H1 (cell line): ENCODE data around the gene GNB5. TPM values are rescaled to one million over a fixed set of nuclear protein-coding genes. Genes with fewer than 3 reads are reported as not detected.

Experiments
- EGR1 ChIP-seq: IDR thresholded peaks from 2 replicates; pipeline ENCODE4 v1.6.1; 2011; ENCODE audit warnings: low read depth, low read length, borderline replicate concordance
- HDAC2 ChIP-seq, 2 experiments: fragments of 300-600 bp in 1 of 2; sonication (generic) in 1 of 2; IDR thresholded peaks; 2 replicates each; pipeline ENCODE4 v1.6.1; 2011 to 2012; ENCODE audit warnings: low read depth in 2 of 2, low read length in 2 of 2, mild to moderate bottlenecking in 2 of 2, moderate library complexity in 2 of 2, borderline replicate concordance in 1 of 2, inconsistent platforms in 1 of 2
- NRF1 ChIP-seq: IDR thresholded peaks from 2 replicates; pipeline ENCODE4 v1.6.1; 2011; ENCODE audit warnings: mild to moderate bottlenecking, low read depth, low read length, improper control_type of control experiment
- SP1 ChIP-seq: IDR thresholded peaks from 2 replicates; pipeline ENCODE4 v1.6.1; 2011; ENCODE audit warnings: low read depth, low read length
- ZNF274 ChIP-seq: IDR thresholded peaks from 2 replicates; pipeline ENCODE4 v1.7.0; 2012; ENCODE audit warnings: low read length, borderline replicate concordance; ENCODE audit errors: extremely low read depth
- polyA plus RNA-seq, 7 experiments: library from polyadenylated mRNA; depleted of rRNA in 3 of 7; stranded (reverse) in 5 of 7; unstranded in 2 of 7; fragments of >200 nt in 5 of 7; fragments of 200-250 nt in 2 of 7; gene quantifications; 1 replicate in 5 of 7; 2 replicates in 1 of 7; 4 replicates in 1 of 7; pipeline versions ENCODE4 v1.2.1 to v1.2.3, GENCODE V29; 2011 to 2013; ENCODE audit warnings: missing spikeins in 2 of 7, mixed read lengths in 2 of 7
- total RNA-seq: library from RNA; stranded (reverse); fragmentation: NEBNext Ultra II Directional; extraction: Animal tissue kit (Norgen Biotek cat#: 25700); gene quantifications from 2 replicates; pipeline ENCODE4 v1.2.1, GENCODE V29; 2021
- TF ChIP-seq, protein P1 (sequence below), 3 experiments: IDR thresholded peaks; 1 replicate in 2 of 3; 2 replicates in 1 of 3; pipeline versions ENCODE4 v1.5.1 to v1.6.1; 2011; ENCODE audit warnings: low read length in 3 of 3, mild to moderate bottlenecking in 3 of 3, inconsistent platforms in 2 of 3, low read depth in 1 of 3, moderate library complexity in 1 of 3; ENCODE audit not compliant: insufficient read depth in 1 of 3; ENCODE audit errors: control extremely low read depth in 1 of 3
- TF ChIP-seq, protein P2 (sequence below): IDR thresholded peaks from 2 replicates; pipeline ENCODE4 v1.6.1; 2011; ENCODE audit warnings: low read depth, mild to moderate bottlenecking, low read length; ENCODE audit not compliant: insufficient read depth

Gene GNB5
- total and polyA plus RNA-seq, 2 of the 8 experiments (the other 6 are each of a cell fraction or from before 2014, with no cell fraction given): 21.7 to 42.5 TPM

DNA sequence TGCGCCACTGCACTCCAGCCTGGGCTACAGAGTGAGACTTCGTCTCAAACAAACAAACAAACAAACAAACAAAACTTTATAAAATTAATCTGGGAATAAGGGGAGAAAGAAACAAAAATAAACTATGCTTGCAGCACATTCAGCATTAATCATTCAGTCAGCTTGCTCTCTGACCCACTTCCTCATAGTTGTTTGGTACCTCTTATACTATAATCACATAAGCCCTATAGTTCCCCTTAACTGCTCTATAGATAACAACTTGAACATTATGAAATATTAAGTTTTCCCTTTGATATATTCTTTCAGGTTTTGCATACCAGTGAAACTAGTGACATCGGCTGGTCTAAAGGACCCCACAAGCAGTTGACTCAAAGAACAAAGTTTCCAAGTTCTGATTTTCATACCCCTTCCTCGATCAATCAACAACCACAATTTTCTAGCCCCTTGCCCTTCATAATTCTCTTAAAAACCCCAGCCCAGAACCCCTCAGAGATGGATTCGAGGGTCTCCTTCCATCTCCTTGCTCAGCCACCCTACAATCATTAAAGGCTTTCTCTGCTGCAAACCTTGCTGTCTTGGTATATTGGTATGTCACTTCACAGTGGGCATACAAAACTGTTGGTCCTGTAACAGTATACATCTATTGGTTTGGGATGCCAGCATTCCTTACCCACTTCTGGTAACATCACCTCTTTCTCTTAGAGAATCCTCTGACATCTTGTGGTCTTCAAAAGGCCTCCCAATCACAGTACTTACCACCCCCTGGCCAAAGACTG lies 105.0 kb downstream of the GNB5 start (continued):
- TF ChIP-seq, protein P1, sequence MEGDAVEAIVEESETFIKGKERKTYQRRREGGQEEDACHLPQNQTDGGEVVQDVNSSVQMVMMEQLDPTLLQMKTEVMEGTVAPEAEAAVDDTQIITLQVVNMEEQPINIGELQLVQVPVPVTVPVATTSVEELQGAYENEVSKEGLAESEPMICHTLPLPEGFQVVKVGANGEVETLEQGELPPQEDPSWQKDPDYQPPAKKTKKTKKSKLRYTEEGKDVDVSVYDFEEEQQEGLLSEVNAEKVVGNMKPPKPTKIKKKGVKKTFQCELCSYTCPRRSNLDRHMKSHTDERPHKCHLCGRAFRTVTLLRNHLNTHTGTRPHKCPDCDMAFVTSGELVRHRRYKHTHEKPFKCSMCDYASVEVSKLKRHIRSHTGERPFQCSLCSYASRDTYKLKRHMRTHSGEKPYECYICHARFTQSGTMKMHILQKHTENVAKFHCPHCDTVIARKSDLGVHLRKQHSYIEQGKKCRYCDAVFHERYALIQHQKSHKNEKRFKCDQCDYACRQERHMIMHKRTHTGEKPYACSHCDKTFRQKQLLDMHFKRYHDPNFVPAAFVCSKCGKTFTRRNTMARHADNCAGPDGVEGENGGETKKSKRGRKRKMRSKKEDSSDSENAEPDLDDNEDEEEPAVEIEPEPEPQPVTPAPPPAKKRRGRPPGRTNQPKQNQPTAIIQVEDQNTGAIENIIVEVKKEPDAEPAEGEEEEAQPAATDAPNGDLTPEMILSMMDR (IDR thresholded peaks at IDR 0.05; ENCODE audit: control extremely low read depth in 1 of 3, insufficient read depth in 1 of 3, low read depth in 1 of 3, low read length in 3 of 3): no peak
- TF ChIP-seq EGR1 (no peak), NRF1 (no peak), SP1 (no peak), HDAC2 (IDR thresholded peaks at IDR 0.05; ENCODE audit: borderline replicate concordance in 1 of 2, low read depth in 2 of 2, low read length in 2 of 2) (no peak), ZNF274 (no peak)
- TF ChIP-seq, protein P2, sequence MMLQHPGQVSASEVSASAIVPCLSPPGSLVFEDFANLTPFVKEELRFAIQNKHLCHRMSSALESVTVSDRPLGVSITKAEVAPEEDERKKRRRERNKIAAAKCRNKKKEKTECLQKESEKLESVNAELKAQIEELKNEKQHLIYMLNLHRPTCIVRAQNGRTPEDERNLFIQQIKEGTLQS: no peak
